ENCODE measurements around the gene PRKD2. TPM values are rescaled to one million over a fixed set of nuclear protein-coding genes. Genes with fewer than 3 reads are reported as not detected.

PRKD2 gene
- total RNA-seq, 1 donor from 2014 or later = 43.2 TPM

DNA sequence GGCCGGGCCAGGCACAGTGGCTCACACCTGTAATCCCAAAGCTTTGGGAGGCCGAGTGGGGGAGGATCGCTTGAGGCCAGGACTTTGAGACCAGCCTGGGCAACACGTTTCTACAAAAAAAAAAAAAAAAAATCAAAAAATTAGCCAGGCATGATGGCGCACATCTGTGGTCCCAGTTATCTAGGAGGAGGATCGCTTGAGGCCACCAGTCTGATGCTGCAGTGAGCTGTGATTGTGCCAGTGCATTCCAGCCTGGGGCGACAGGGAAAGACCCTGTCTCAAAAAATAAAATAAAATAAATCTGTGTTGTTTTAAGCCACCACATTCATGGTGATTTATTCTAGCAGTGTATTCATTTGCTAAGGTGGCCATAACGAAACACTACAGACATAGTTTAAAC is 51.8 kb downstream of the PRKD2 start:
- no peak for DNase-seq (ENCODE audit: low spot score)

DNA sequence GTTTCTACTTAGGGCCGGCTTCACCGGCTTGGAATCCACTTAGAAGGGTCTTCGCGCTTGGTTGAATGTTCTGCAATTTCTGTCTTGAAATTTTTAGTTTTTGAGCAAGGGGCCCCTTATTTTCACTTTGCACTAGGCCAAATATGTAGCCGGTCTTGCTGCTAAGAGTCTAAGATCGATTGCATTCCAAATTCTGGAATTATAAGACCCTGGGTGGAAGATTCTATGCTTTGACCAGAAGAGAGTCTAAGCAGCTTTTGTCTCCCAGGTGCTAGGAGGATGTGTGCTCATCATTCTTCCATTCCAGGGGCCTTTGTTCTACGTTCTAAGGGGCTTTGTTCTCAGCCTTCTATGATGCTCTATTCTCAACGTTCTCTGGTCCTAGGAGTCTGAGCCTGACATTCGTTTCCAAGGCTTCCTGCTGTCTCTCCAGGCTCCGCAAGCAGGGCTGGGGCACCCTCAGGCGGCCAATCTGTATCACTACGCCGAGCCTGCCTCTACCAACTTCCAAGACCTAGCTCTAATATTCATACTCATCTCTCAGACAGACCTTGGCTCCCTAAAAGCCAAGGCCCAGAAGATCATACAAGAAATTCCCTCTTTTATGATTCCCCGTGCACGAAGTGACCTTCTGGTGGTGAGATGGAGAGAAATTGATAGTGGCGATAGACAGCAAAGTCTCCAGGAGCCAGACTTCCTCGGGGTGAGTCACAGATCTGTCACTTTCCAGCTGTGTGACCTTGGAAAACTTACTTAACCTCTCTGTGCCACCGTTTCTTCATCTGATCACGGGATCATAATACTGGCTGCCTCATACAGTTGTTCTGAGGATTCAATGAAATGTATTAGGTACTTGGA is 55.0 kb downstream of the PRKD2 start:
- no peak for DNase-seq (ENCODE audit: low spot score)

DNA sequence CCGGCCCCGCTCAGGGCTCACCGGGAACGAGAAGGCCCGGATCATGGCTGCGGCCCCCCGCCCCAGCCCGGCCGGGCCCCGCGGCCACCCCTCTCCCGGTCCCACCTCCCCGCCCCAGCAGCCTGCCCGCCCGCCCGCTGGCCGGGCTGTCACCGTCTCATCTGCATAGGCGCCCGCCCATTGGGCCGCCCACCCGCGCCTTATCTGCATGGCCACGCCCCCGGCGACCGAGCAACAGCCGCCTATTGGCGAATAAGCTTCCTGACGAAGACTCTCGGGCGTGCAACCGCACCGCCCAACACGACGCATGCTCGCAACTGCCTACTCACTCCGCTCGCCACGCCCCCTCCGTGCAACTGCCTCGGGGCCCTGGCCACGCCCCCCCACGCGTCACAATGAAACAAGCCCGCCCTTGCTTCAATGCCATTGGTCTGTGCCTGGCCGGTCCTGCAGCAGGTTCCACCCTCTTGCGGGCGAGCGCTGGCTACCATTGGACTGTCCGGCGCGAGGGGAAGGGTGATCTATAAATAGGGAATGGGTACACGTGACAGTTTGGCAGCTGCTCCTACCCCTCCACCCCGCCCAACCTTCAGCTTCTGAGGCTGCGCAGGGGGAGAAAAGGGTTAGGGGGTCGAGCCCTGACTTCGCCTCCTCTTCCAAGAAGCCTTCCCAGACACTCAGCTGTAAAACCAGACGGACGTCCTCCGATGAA is 55.7 kb downstream of the PRKD2 start, which contains the start of gene DACT3:
DACT3 (minus strand) TSS at position 163 of the 712 bp plus-strand sequence; CDS start at position 45, 118 bp downstream.
- DNase-seq (ENCODE audit: low spot score) = peak; percentile 100

DNA sequence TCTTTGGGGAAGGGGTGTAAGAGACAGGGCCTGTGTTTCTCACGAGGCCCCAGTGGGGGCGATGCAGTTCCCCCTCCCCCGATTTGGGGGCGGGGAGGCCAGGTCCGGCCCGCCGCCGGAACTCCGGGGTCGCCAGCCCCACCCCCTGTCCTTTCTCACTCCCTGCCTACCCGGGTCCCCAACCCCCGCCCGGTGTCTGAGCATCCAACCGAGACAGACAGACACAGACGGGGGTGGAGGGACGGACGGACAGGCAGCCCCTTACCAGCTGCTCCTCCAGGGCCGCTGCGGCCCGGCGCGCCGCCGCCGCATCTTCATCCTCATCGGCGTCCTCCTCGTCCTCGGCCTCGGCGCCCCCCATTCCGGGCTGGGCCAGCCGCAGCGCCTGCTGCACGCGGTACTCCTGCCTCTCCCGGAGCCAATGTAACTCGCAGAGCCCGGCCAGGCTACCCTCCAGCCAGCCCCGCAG is 56.3 kb downstream of the PRKD2 start:
- DNase-seq (ENCODE audit: low spot score) = no peak

DNA sequence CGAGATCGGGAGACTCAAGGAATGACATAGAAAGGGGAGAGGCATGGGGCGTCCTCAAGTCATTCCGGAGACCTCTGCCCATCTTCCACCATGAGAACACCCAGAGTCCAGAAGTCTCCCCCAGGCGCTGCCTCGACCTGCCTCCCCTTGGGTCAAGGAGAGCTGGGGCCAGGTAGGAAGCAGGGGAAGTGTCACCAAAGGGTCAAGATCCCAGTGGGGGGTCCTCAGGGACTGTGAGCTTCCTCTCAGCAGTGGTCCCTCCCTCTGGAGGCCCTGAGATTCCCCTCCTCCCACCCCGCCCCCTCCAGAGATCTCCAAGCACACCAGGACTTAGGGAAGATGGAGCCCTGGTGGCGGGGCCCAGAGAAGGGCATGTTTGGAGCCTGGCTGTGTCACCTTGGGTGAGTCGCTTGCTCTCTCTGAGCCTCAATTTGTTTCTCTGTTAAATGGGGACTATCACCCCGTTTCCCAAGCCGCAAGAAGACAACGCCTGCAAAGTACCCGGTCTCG is 56.9 kb downstream of the PRKD2 start:
- DNase-seq (ENCODE audit: low spot score) = no peak

DNA sequence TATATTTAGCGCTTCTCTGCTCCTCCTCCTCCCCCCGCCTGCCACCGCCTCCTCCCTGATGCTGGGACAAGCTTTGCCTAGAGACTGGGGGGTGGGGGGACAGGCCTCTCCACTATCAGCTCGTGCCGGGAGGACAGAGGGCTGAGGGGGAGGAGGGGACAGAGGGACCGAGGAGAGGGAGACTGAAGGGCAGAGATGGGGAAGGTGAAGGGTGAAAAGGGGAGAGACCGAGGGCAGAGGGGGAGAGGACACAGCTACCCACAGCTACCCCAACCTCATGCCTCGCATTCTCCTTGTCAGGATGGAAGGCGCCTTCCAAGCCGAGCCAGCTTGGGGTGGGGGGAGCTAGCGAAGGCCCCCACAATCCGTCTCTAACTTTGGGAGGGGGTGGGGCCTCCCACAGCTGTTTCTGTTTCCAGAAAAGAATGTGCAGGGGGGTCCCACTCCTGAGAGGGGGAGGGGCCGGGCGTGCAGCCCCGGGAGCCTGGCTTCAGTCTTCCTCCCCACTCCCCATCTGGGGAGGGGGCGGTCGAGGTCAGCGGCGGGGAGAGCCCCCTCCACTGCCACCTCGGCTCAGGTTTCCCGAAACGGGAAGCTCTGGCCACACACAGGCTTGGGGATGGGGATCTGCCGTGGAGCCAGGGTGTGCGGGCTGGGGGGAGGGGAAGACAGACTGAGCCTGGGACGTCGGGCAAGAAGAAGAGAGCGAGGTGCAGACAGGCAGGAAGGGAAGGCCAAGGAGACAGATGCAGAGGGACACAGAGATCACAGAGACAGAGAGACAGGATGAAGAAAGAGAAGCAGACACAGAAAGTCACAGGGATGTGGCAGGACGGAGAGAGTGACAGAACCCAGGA is 57.5 kb downstream of the PRKD2 start:
- no peak for DNase-seq (ENCODE audit: low spot score)

DNA sequence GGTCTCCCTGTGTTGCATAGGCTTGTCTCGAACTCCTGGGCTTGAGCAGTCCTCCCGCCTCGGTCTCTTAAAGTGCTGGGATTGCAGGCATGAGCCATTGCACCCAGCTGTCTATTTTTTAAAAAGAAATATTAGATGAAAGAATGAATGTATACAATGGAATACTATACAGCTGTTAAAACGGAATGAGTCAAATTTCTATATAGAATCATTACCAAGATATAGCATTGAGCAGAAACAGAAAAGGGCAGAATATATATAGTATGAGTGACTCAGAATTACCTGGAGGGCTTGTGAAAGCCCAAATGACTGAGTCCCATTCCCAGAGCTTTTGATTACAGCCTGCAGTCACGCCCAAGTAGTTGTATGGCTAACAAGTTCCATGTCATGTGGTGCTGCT is 60.4 kb downstream of the PRKD2 start:
- no peak for DNase-seq (ENCODE audit: low spot score)

DNA sequence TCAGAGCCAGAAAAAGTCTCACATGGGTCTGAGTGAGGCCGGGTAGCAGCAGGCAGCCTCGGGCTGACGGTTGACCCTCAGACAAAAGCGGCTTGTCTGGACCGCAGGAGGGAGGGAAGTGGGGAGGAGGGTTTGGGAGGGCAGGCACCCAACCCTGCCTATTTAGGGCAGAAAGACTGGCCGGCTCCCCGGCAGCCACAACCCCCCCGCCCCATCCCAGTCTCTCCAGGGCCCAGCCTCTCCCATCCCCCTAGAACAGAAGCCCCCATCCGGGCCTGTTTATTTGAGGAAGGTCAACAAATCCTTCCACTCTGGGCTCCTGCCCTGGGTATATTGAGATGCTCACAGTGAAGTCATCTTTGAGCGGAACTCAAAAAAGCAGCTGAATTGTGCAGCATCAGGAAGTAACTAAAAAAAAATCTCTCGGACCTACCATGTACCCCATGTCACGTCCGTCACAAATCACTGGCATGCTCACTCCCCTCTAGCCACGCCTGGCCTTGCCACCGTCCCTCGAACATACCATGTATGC is 62.2 kb downstream of the PRKD2 start:
- DNase-seq (ENCODE audit: low spot score) = no peak

DNA sequence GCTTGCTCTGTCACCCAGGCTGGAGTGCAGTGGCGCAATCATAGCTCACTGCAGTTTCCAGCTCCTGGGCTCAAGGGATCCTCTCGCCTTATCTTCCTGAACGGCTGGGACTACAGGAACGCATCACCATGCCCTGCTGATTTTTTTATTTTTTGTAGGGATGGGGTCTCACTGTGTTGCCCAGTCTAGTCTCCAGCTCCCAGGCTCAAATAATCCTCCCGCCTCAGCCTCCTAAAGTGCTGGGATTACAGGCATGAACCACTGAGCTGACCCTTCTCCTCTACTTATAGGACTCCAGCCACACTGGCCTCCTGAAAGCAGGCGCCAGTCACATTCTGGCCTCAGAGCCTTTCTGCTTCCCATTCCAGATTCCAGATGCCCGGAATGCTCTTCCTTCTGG is 66.5 kb downstream of the PRKD2 start:
- DNase-seq (ENCODE audit: low spot score) = no peak

DNA sequence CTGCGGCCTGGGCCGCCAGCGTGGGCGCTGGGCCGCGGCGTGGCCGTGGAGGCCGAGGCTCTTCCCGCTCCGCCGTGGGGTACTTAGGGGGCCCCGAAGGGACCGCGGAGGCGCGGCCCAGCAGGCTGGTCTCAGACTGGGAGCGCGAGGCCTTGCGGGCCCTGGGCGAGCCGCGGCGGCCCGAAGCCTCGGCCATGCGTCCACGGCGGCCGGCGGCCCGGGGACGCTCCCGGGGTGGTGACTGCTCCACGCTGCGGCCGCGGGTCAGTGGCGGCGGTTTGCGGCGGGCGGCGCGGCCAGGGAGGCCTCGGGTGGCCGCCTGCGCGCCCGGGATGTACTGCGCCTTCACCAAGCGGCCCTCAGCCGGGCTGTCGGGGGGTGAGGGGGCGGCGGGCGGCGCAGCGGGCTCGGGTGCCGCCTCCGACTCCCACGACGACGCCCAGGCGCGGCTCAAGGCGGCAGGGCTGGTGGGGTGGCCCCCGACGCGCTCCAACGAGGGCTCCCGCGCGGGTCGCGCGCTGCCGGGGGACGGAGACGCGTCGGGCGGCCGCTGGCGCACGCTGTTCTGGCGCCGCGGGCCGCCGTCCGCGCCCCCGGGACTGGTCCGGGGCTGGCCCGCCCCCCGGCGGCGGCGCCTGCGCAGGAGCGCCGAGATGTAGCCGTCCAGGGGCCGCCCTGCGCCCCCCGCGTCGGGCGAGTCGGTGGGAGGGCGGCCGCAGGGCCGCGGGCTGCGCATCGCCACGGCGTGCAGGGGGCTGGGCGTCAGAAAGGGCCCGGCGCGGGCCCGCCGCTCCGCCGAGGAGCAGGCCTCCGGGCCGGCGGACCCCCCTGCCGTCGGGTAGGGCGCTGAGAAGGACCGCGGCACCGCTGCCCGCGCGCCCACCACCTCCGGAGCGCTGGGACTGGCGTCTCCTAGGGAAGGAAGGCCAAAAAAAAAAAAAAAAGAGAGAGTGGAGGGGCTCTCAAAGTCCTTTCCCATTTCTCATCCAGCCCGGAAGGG is 67.7 kb downstream of the PRKD2 start:
- no peak for DNase-seq (ENCODE audit: low spot score)

DNA sequence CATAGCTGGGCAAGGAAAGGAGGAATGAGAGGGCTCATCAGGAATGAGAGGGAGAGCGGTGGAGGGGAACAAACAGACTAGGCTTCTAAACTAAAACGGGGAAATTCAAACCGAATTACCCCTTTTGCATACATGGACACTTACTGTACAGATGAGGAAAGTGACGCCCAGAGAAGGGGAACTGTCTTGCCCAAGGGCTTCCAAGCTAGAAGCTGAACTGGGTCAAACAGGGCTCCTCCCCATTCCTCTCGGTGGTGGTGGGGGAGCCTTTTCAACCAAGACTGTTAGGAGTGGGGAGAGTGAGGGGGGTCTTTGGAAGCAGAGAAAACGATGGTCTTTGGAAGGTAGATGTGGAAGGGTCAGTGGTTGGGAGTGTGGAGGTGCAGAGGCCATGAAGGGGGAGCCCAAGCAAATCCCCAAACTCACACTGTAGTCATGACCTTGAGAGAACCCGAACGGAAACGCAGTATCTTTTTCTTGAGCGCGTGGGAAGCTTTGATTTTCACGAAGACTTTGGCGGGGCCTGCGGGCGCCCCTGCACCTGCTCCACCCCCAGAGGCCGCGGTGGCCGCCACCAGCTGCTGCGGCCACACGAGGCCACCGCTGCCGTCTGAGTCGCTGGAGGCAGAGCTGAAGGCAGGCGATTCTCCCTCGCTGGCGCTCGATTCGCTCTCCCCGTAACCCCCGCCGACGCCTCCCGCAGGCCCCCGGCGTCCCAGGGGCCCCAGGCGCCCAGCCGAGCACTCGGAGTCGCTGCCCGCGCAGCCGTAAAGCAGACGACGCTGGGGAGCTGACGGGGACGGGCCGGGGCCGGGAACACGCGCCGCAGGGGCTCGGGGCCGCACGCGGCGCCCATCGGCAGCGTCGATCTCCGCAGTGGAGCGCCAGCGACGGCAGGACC is 68.6 kb downstream of the PRKD2 start:
- DNase-seq (ENCODE audit: low spot score) = no peak

DNA sequence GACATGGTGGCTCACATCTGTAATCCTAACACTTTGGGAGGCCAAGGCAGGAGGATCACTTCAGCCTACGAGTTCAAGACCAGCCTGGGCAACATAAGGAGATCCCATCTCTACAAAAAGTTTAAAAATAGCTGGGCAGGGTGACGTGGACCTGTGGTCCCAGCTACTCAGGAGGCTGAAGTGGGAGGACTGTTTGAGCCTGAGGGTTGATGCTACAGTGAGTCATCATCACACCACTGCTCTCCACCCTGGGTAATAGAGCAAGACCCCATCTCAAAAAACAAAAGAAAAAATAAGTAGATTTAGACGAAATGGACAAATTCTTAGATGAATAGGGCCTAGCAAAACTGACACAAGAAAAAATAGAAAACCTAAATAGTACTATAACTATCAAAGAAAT is 70.5 kb downstream of the PRKD2 start:
- no peak for DNase-seq (ENCODE audit: low spot score)

DNA sequence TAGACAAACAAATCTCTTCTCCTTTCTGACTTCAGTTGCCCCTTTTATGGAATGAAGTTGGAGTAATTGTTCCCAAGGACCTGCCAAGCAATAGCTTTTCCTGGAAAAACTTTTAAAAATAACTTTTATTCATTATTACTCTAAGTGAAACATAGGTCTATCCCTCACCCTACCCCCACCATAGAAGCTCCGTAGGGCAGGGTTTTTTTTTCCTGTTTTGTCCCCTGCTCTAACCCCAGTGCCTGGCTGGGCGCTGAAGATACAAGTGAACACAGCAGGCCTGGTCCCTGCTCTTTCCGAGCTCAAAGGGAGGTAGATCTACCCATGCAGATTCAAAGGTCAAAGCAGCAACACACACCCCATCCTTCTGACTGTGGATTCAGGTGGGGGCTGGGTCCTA is 72.2 kb downstream of the PRKD2 start:
- no peak for DNase-seq (ENCODE audit: low spot score)

DNA sequence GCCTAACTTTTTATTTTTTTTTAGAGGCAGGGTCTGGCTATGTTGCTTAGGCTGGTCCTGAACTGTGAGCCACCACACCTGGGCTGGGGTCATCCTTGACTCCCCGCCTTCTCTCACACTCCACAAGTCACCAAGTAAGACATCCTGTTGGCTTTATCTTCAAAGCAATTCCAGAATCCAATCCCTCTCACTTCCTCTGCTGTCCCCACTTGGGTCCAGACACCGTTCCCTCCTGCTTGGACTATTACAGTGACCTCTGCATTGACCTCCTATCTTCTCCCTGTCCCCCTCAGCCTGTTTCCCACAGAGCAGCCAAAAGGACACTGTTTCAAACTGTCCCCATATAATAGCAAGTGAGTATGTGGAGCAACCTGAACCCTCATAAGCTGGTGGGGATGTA is 76.3 kb downstream of the PRKD2 start:
- no peak for DNase-seq (ENCODE audit: low spot score)

DNA sequence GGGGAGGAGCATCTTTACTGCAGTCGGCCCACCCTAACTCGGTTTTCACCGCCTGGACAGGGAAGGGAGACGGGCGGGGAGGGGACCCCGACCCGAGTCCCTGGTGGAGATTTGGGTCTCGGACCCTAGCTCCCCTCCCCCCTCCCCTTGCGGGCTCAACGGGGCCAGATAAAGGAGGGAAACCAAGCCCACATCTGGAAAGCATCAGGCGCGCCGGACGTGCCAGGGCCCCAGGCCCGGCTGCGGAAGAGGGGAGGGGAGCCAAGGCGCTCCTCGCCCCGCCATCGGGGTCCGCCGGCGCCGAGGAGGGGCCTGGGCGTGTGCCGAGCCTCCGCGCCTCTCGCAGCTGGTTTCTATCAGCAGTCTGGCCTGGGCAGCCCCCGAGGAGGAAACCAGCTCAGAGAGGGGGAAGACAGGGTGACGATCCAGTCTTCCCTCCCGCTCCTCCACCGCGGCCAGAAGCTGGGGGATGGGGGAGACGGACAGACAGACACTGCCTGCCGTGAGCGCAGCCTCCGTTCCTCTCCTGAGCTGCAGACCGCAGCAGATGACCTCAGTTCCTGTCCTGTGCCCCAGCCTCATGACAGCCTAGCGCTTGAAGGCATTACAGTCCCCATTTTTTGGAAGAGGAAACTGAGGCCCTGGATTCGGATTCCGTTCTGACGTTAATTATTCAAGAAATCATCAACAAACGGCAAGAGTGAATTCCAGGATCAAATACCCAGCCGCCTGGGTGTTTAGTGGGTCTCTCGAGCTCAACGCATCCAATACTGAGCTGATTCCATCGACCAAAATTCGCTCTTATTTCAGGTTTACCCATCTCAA is 77.3 kb downstream of the PRKD2 start:
- no peak for DNase-seq (ENCODE audit: low spot score)

DNA sequence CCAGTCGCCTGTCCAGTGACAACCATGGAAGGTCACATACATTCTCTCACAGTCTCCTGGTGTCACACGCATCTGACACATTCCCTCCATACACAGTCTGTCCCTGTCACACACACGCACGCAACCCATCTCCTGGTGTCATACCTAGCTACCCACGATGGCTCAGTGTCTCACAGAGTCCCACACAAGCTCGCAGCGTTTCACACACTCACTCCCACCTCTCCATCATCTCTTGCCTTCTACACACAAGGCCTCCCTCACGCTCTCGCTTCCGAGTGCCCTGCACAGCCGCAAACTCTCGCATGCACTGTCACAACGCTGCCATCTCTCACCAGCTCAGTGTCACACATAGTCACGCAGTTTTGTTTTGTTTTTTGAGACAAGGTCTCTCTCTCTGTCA is 79.7 kb downstream of the PRKD2 start:
- DNase-seq (ENCODE audit: low spot score) = no peak

DNA sequence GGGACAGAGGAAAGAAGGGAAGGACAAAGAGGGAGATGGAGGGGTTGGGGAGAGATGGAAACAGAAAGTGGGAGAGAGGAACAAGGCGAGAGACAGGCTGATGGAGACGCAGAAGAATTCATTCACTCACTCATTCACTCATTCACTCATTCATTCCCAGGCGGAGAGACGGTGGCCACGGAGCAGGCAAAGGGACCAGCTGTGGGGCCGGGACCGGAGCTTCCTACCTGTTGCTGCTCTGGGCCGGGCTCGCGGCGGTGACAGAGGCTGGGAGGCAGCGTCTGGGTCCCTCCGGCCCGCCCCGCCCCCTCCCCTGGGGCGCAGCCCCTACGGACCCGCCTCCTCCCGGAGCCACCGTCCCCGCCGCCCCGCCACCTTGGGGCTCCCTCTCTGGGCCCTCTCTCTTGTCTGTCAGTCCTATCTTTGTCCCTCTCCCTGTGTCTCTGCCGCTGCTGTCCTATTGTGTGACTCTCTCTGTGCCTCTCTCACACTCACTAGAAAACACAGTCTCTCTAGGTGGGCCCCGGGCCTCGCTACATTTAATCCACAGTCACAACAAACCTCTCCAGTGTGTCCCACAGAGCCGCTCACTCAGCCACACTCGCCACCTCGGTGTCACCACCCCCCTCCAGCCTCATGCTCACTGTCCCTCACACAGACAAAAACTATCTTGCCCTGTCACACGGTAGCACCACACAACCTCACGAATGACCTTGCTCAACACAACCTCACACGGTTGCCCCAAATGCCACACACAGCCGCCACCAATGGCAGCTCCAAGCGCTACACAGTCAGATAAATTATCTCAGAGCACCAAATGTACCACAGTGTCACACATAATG is 80.8 kb downstream of the PRKD2 start, which contains the start of gene GNG8:
GNG8 (minus strand) TSS at position 283 of the 842 bp plus-strand sequence. CDS start 1,520 bp downstream, outside the sequence.
- DNase-seq (ENCODE audit: low spot score) = no peak

Measured in mesenteric fat pad (tissue), 1 donor.